AG04450 (cell line): ENCODE data around the gene EEF1A1. TPM values are rescaled to one million over a fixed set of nuclear protein-coding genes. Genes with fewer than 3 reads are reported as not detected.

ENCODE experiments used
- CTCF ChIA-PET: fragments of 300-600, 350-600 bp; formaldehyde crosslinking; extraction: SDS; loops from one replicate; lab custom pipeline; 2022; ENCODE audit warnings: antibody characterized with exemption, inconsistent platforms; lab: Charles Lee
- POLR2A ChIA-PET: fragments of 350-600 bp; formaldehyde crosslinking; extraction: SDS; loops from one replicate; lab custom pipeline; 2021; ENCODE audit warnings: antibody characterized with exemption, inconsistent platforms; lab: Yijun Ruan, JAX
- DNase-seq: peaks from one replicate; pipeline ENCODE4 v3.0.0-alpha.2; 2011; ENCODE audit warnings: low read depth, low spot score
- H3K27ac ChIP-seq: one replicate; pipeline ENCODE4 v1.5.1; 2012; ENCODE audit warnings: low read depth, low read length, control low read depth
- H3K27me3 ChIP-seq: one replicate; pipeline ENCODE4 v1.6.0; 2012; ENCODE audit warnings: low read length; ENCODE audit not compliant: control insufficient read depth, insufficient read depth
- H3K4me3 ChIP-seq: 2 replicates; pipeline ENCODE4 v1.5.1; 2011; ENCODE audit warnings: mild to moderate bottlenecking, low read depth, low read length, control low read depth
- H3K9me3 ChIP-seq: 2 replicates; pipeline ENCODE4 v1.5.1; 2012; ENCODE audit warnings: low read length; ENCODE audit not compliant: control insufficient read depth, insufficient read depth
- CTCF ChIP-seq: IDR thresholded peaks from 2 replicates; pipeline ENCODE4 v1.5.1; 2011; ENCODE audit warnings: low read depth, low read length, control low read depth, inconsistent platforms
- polyA plus RNA-seq: library from polyadenylated mRNA; depleted of rRNA; stranded (reverse); fragments of >200 nt; gene quantifications from 2 replicates; pipeline ENCODE4 v1.2.3, GENCODE V29; 2011

Gene EEF1A1
- polyA plus RNA-seq, 1 experiment: 25,115 TPM

DNA sequence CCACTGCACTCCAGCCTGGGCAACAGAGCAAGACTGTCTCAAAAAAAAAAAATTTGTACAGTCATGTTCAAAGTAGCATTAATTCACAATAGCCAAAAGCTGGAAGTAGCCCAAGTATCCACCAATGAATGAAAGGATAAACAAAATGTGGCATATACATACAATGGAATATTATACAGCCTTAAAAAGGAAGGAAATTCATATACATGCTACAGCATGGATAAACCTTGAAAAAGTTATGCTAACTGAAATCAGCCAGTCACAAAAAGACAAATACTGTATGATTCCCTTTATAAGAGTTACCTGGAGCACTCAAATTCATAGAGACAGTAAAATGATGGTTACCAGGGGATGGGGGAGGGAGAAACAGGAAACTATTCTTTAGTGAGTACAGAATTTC, 15.7 kb downstream of the EEF1A1 start:
- Histone ChIP-seq H3K4me3 (no peak overlapping the region), H3K27ac (no peak overlapping the region), H3K27me3 (no peaks in the 10 kb centered on the region), H3K9me3 (no peaks in the 10 kb centered on the region)
- POLR2A ChIA-PET: no interaction called here
- no peak for DNase-seq
- TF ChIP-seq CTCF: no peak
- CTCF ChIA-PET: no interaction called here

GRCh38 chr6:73504160-73504559, 16.7 kb downstream of the EEF1A1 start:
- Histone ChIP-seq H3K4me3 (no peak overlapping the region), H3K27me3 (no peaks in the 10 kb centered on the region), H3K9me3 (no peaks in the 10 kb centered on the region), H3K27ac (no peak overlapping the region)
- DNase-seq: no peak
- ChIA-PET CTCF (no interaction called here), POLR2A (no interaction called here)
- TF ChIP-seq CTCF: no peak

DNA sequence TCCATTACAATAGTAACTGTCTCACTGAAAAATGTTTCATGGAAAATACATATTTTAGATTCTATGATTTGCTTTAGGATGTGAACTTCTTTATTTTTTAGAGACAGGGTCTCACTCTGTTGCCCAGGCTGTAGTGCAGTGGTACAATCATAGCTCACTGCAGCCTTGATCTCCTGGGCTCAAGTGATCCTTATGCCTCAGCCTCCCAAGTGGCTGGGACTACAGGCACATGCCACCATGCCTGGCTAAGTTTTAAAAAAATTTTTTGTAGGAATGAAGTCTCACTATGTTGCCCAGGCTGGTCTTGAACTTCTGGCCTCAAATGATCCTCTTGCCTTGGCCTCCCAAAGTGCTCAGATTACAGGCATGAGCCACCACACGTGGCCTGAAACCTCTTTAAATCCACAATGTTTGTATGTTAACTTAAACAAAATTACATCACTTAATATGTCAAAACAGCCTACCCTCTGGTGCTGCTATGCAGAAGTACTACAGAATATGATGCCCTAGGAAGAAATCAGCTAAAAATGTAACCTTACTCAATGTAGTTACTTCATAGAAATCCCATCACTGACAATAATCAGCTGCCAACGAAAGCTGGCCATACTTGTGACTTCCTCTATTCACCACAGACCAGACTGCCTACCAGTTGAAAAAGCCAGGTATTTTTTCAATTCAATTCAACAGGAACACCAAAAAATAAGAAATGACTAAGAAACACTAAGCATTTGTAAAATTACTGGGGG, 17.6 kb downstream of the EEF1A1 start:
- ChIA-PET CTCF (no interaction called here), POLR2A (interaction anchor here (1.5 kb wide), 1 partner anchor 10 kb away, joined by 6 read pairs; no protein-coding TSS in a partner anchor)
- DNase-seq: no peak
- Histone ChIP-seq H3K9me3 (no peaks in the 10 kb centered on the region), H3K4me3 (no peak overlapping the region), H3K27ac (no peak overlapping the region), H3K27me3 (no peaks in the 10 kb centered on the region)
- TF ChIP-seq CTCF: no peak

GRCh38 chr6:73497915-73498314, 22.9 kb downstream of the EEF1A1 start:
- Histone ChIP-seq H3K9me3 (no peaks in the 10 kb centered on the region), H3K4me3 (no peak overlapping the region), H3K27ac (no peak overlapping the region), H3K27me3 (no peaks in the 10 kb centered on the region)
- no peak for TF ChIP-seq CTCF
- ChIA-PET POLR2A (no interaction called here), CTCF (interaction anchor here (1.9 kb wide), 1 partner anchor 34 kb away, joined by 4 read pairs; no protein-coding TSS in a partner anchor)
- DNase-seq: no peak

DNA sequence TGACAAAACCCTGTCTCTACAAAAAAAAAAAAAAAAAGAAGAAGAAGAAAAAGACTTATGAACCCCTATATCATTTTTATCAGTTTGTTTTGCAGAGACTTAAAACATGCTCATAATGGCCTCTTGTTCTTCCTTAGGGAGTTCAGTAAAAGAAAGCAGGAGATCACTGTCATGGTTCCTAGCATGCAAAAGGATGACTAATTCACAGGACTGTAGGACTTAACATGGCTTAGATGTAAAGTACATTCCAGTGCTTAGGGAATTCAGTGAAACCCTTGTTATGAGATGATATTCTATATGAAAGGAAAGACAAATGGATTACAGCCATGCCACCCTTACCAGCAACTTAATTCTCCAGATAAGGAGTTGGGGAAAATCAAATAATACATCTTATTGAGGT, 29.5 kb downstream of the EEF1A1 start:
- no peak for DNase-seq
- Histone ChIP-seq H3K4me3 (no peak overlapping the region), H3K27ac (no peak overlapping the region), H3K27me3 (no peaks in the 10 kb centered on the region), H3K9me3 (no peaks in the 10 kb centered on the region)
- POLR2A ChIA-PET: no interaction called here
- CTCF ChIA-PET: interaction anchor here (0.8 to 1.3 kb wide), 2 partner anchors 120 to 206 kb away, joined by 3 to 4 read pairs; no protein-coding TSS in a partner anchor
- TF ChIP-seq CTCF: no peak
